Activated CD4-positive, alpha-beta T cell treated with anti-CD3 and anti-CD28 coated beads, Interleukin-2, Interleukin-4, amounts not matched to agents 100 ng/mL and 50 ng/mL, durations not matched to agents 16 hours and 8 hours (primary cell): ENCODE measurements around the gene UBR4.
"Not testable (repeated sequence)": the region's sequence is repeated elsewhere in the genome, so short reads cannot be mapped to it uniquely, and the experiment has no call there.

Experiments
- DNase-seq: peaks from one replicate; pipeline ENCODE4 v3.0.0-alpha.2; 2020; ENCODE audit warnings: low spot score

The UBR4 gene

GRCh38 chr1:19209990-19210771 lies at the start of gene UBR4:
UBR4 (minus strand) TSS chr1:19210266; CDS start chr1:19210248, 18 bp downstream.
- DNase-seq, result peak; percentile 97

- no peak for DNase-seq
Measured at GRCh38 chr1:19258353-19258752, 48.3 kb upstream of the UBR4 start.

GRCh38 chr1:19257178-19257914 lies 47.3 kb upstream of the UBR4 start:
- no peak for DNase-seq

DNA sequence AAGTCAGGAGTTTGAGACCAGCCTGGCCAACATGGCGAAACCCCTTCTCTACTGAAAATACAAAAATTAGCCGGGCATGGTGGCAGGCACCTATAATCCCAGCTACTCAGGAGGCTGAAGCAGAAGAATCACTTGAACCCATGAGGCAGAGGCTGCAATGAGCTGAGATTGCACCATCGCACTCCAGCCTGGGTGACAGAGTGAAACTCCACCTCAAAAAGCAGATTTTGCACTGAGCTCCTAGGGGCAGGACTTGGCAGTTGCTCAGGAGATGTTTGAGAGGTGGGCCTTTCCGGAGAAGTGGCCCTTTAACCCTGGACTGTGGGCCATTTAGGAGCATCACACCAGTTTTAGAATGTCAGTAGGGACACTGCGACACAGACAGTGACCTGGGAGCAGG lies 46.2 kb upstream of the UBR4 start:
- DNase-seq, result not testable (repeated sequence)

GRCh38 chr1:19255288-19255687 lies 45.2 kb upstream of the UBR4 start:
- DNase-seq, result no peak

DNA sequence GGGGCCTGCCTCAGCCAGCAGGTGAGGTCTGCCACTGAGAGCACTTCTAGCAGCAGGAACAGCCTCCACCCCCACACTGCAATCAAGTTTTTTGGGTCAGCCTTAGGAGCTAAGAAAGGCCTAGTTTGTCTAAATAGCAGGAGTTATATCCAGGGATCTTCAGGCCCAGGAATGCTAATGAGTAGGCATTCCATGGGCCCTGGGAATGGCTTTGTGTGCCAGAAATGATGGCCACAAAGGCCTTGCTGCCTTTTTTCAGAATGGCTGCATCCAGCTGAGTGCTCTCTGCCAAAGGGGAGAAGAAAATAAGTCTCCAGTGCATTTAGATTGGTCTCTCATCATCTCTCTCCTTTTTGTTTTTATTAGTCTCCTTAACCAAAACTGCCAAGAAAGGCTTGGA lies 44.4 kb upstream of the UBR4 start:
- DNase-seq, result no peak

GRCh38 chr1:19251305-19252196 lies 41.5 kb upstream of the UBR4 start, which contains the start of the genes EMC1 and MRTO4:
EMC1 (minus strand) TSS chr1:19251524; CDS start chr1:19251509, 15 bp downstream.
MRTO4 (plus strand) TSS chr1:19251805; CDS start chr1:19251836, 31 bp downstream.
- peak; percentile 89 for DNase-seq

- no peak for DNase-seq
Measured at GRCh38 chr1:19250629-19251304, 40.7 kb upstream of the UBR4 start.

DNA sequence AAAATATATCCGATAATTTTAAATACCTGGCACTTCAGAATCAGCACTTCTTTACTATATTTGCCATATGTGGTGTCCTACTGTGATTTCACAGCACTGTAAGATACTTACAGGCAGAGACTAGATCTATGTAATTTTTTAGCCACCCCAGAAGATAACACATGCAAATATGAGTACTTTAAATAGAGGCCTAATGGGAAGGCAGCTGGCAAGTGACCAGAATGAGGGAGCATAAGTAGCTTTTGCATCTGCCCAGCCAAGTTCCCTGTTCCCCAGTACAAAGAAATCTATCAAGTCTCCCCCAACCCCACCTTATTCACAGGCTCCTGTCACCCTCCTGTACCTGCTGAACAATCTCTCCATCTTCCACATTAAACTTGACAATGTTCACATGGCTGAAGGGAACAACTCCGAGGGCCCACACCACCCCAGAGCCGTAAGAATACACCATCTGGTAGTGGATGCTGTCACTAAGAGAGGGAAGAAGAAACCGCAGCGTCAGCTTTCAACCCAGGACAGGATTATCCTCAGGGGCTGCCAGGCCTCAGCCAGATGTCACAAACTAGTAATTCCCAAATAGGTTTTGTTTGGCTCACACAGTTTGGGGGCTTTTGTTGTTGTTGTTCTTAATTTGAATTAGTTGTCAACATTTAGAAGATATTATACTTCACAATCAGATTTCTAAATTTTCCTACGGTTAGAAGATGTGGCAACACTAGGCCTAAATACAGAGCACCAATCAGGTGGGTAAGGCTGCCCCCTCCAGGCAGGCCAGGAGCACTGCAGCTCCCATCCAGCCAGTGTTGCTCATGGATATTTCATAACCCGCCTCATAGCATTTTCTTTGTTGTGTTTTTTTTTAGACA lies 30.8 kb upstream of the UBR4 start:
- DNase-seq, result peak; percentile 71

- DNase-seq, result no peak
Measured at GRCh38 chr1:19239876-19240275, 29.8 kb upstream of the UBR4 start.

GRCh38 chr1:19234224-19234623 lies 24.2 kb upstream of the UBR4 start:
- no peak for DNase-seq

GRCh38 chr1:19232524-19232846 lies 22.4 kb upstream of the UBR4 start:
- no peak for DNase-seq

- not testable (repeated sequence) for DNase-seq
Measured at GRCh38 chr1:19231736-19232523, 21.9 kb upstream of the UBR4 start.

- no peak for DNase-seq
Measured at GRCh38 chr1:19229828-19230325, 19.8 kb upstream of the UBR4 start.

DNA sequence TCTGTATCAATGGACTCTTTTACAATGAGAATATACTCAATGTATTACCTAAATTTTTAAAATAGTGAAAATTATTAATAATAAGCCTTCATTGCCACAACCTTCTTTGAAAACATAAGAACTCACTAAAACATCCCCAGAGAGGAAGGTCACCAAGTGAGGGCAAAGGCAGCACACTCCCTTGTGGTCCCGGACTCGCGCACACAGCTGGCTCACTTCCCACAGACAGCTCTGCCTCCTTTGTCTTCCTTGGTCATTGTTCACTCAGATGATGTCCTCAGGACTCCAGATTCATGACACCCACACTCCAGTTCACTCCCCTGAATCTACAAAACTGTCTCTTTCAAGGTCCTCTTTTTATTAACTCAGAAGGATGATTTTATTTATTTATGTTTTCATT lies 19.2 kb upstream of the UBR4 start:
- no peak for DNase-seq

DNA sequence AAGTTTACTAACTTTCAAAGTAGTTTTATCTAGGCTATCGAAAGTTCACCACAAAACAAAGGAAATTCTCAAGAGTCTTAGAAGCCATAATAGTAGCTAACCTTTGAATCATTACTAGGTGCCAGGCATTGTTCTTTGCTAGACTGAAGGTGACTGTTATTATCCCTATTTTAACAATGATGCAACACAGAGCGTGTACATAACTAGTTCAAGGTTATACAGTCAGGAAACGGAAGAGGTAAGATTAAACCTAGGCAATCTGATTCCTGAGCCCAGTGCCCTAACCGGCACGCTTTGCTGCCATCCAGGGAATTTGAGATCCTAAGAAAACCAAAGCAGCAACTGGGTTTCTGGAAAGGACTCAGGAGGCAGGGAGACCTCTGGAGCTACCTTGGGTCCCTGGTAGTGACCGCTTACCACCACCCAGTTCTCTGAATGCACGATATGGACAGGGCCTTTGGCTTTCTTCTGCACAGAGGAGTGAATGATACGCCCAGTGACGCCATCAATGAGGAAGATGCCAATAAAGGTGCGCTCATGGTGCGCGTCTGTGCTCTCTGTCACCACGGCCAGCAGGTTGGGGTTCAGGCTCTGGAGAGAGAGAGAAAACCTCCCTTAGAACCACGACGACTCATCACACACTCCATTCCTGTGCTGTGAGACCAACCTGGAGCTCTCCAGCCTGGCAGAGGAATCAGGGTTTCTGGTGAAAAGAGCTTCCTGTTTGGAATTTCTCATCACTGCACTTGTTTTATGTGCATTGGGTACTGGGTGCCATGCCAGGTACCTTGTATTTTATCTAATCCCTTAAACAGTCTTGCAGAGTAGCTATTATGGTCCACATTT lies 13.1 kb upstream of the UBR4 start:
- DNase-seq, result no peak

DNA sequence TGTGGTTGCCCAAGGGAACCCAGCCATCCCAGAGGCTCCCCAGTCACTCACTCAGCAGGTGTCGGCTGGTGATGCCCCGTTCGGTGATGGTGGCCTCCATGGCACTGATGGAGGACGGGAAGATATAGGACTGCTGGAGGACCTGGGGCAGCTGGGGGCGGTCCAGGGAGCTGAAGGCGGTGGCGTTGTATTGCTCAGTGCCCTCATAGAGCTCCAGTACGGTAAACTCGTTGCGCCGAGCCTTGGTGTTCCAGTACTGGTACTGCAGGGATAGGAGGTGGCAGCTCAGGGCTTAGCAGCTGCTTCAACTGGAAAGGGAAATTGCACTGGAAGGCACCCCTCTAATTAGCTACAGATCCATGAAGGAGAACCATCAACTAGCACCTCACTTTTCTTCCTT lies 12.5 kb upstream of the UBR4 start:
- no peak for DNase-seq

- no peak for DNase-seq
Measured at GRCh38 chr1:19220991-19221390, 10.9 kb upstream of the UBR4 start.
